ENCODE results near the gene ZAP70. TPM values are rescaled to one million over a fixed set of nuclear protein-coding genes. Genes with fewer than 3 reads are reported as not detected.
"Not testable (repeated sequence)": the region's sequence is repeated elsewhere in the genome, so short reads cannot be mapped to it uniquely, and the experiment has no call there.

ZAP70 gene
- total and polyA plus RNA-seq, 10 of the 15 experiments (the other 5 are each of a cell fraction or from before 2014, with no cell fraction given) = 0.18 to 2.9 (median 1.2) TPM; not detected in 1

GRCh38 chr2:97711394-97711711 is 2.0 kb upstream of the ZAP70 start:
- ChIA-PET SMC1A (ENCODE audit: uncharacterized antibody, unreplicated experiment) (interaction anchor here (1.7 kb wide), 1 partner anchor 477 kb away, joined by 4 read pairs; no protein-coding TSS in a partner anchor), CTCF (interaction anchor here (0.6 to 1.0 kb wide), 2 partner anchors 19 to 102 kb away, joined by 3 read pairs; no protein-coding TSS in a partner anchor), RAD21 (ENCODE audit: unreplicated experiment) (no interaction called here), POLR2A (interaction anchor here (1.4 kb wide), 1 partner anchor 11 kb away, joined by 3 read pairs; no protein-coding TSS in a partner anchor)
- intact Hi-C loops (cut with micrococcal nuclease; ENCODE audit: unreplicated experiment) (no loop called here), in situ Hi-C loops (cut with MboI) (no loop called here)
- FAIRE-seq (no peak), DNase-seq (ENCODE audit: low read depth, low spot score) (no peak), ATAC-seq (no peak)
- Histone ChIP-seq H2AFZ (ENCODE audit: control insufficient read depth, low read depth, low read length) (no peak overlapping the region), H3K9ac (ENCODE audit: control insufficient read depth, insufficient read depth, low read length) (no peak overlapping the region), H3K27me3 (replicated peaks in 1 of 2; ENCODE audit: control insufficient read depth in 2 of 2, insufficient read depth in 2 of 2, low read length in 1 of 2) (no peaks in the 10 kb centered on the region), H3K4me2 (ENCODE audit: control insufficient read depth, insufficient read depth) (no peak overlapping the region), H4K20me1 (ENCODE audit: control insufficient read depth, insufficient read depth) (no peaks in the 10 kb centered on the region), H3K27ac (ENCODE audit: control insufficient read depth, insufficient read depth) (no peak overlapping the region), H3K4me3 (no peak overlapping the region), H3K9me3 (replicated peaks; ENCODE audit: control insufficient read depth, insufficient read depth, low read length) (no peaks in the 10 kb centered on the region), H3K4me1 (ENCODE audit: control insufficient read depth, insufficient read depth, low read length) (0 out of 2 replicates have a peak, but pooled peaks cover 3% of the 10 kb centered on the region), H3K79me2 (ENCODE audit: control insufficient read depth, insufficient read depth, low read length) (no peaks in the 10 kb centered on the region), H3K36me3 (ENCODE audit: control insufficient read depth in 2 of 2, insufficient read depth in 2 of 2, low read length in 1 of 2) (no peaks in the 10 kb centered on the region)
- no TSS peak for BruUV-seq (replicated peaks)
- TF ChIP-seq TARDBP (IDR thresholded peaks at IDR 0.05; ENCODE audit: borderline replicate concordance) (no peak), IRF5 (IDR thresholded peaks at IDR 0.05; ENCODE audit: borderline replicate concordance) (no peak), USF1 (IDR thresholded peaks at IDR 0.05; ENCODE audit: borderline replicate concordance, extremely low read length, insufficient read depth, low read depth, low read length) (no peak), ZBTB4 (CRISPR knock-in tag; IDR thresholded peaks at IDR 0.05) (no peak), POU2F2 (IDR thresholded peaks at IDR 0.05; ENCODE audit: borderline replicate concordance, low read depth, low read length) (no peak), DPF2 (IDR thresholded peaks at IDR 0.05) (no peak), GABPA (IDR thresholded peaks at IDR 0.05; ENCODE audit: low read depth) (no peak), TAF1 (IDR thresholded peaks at IDR 0.05; ENCODE audit: borderline replicate concordance, low read depth, low read length) (no peak), WRNIP1 (IDR thresholded peaks at IDR 0.05; ENCODE audit: borderline replicate concordance, low read depth, low read length) (no peak)
- 55% methylated on average over 6 of the region's 6 CpGs for WGBS (ENCODE audit: insufficient coverage, insufficient replicate concordance, low lambda C conversion rate, missing lambda C conversion rate)

- H3K4me2 ChIP-seq (ENCODE audit: control insufficient read depth, insufficient read depth); H4K20me1 ChIP-seq (ENCODE audit: control insufficient read depth, insufficient read depth); H3K36me3 ChIP-seq (ENCODE audit: control insufficient read depth in 2 of 2, insufficient read depth in 2 of 2, low read length in 1 of 2); BruUV-seq (replicated peaks); H3K27ac ChIP-seq (ENCODE audit: control insufficient read depth, insufficient read depth); ATAC-seq; FAIRE-seq; in situ Hi-C loops (cut with MboI); H3K9me3 ChIP-seq (replicated peaks; ENCODE audit: control insufficient read depth, insufficient read depth, low read length); DNase-seq (ENCODE audit: low read depth, low spot score); H3K27me3 ChIP-seq (replicated peaks in 1 of 2; ENCODE audit: control insufficient read depth in 2 of 2, insufficient read depth in 2 of 2, low read length in 1 of 2); H3K4me3 ChIP-seq; H3K79me2 ChIP-seq (ENCODE audit: control insufficient read depth, insufficient read depth, low read length); H3K9ac ChIP-seq (ENCODE audit: control insufficient read depth, insufficient read depth, low read length); H2AFZ ChIP-seq (ENCODE audit: control insufficient read depth, low read depth, low read length); intact Hi-C loops (cut with micrococcal nuclease; ENCODE audit: unreplicated experiment); RAD21 ChIA-PET (ENCODE audit: unreplicated experiment); H3K4me1 ChIP-seq (ENCODE audit: control insufficient read depth, insufficient read depth, low read length): not testable (repeated sequence)
- ChIA-PET POLR2A (interaction anchor here (1.4 kb wide), 1 partner anchor 12 kb away, joined by 3 read pairs; no protein-coding TSS in a partner anchor), CTCF (interaction anchor here (0.8 to 1.1 kb wide), 4 partner anchors 10 to 673 kb away, joined by 3 to 4 read pairs (median 4); no protein-coding TSS in a partner anchor), SMC1A (ENCODE audit: uncharacterized antibody, unreplicated experiment) (interaction anchor here (1.7 kb wide), 1 partner anchor 476 kb away, joined by 4 read pairs; no protein-coding TSS in a partner anchor)
- 42% methylated on average over 9 of the region's 9 CpGs for WGBS (ENCODE audit: insufficient coverage, insufficient replicate concordance, low lambda C conversion rate, missing lambda C conversion rate)
These were observed 1.2 kb upstream of the ZAP70 start for GRCh38 chr2:97712175-97712574.
